H1 (cell line): ENCODE results near the gene ELOVL6. TPM values are rescaled to one million over a fixed set of nuclear protein-coding genes. Genes with fewer than 3 reads are reported as not detected.

Experiments used
- CTCF ChIA-PET: fragments of 300-600 bp; sonication (Branson Sonifier 250); formaldehyde crosslinking; loops from one replicate; lab custom pipeline; 2021; ENCODE audit not compliant: partially characterized antibody; lab: Charles Lee
- POLR2A ChIA-PET: fragments of 300-600 bp; sonication (Branson Sonifier 250); formaldehyde crosslinking; loops from one replicate; lab custom pipeline; 2021; ENCODE audit warnings: inconsistent platforms; ENCODE audit not compliant: partially characterized antibody; lab: Charles Lee
- DNase-seq, 2 experiments: peaks; one replicate each; pipeline versions ENCODE4 v3.0.0 to v3.0.0-alpha.2; 2010 to 2022; ENCODE audit warnings: low spot score in 2 of 2, low read depth in 1 of 2, mixed read lengths in 1 of 2
- FAIRE-seq: peaks from 2 replicates; lab custom pipeline; 2011; peaks lifted over from hg19 to GRCh38; lab: Jason Lieb, UNC
- H2AFZ ChIP-seq: 2 replicates; pipeline ENCODE4 v1.8.1; 2012; ENCODE audit warnings: low read length, inconsistent platforms
- H2AK5ac ChIP-seq: 2 replicates; pipeline ENCODE4 v1.6.1; 2013; ENCODE audit warnings: low read depth, low read length
- H2BK120ac ChIP-seq: replicated peaks from 2 replicates; pipeline ENCODE3; 2013; ENCODE audit warnings: low read depth, low read length, inconsistent platforms
- H2BK12ac ChIP-seq: 2 replicates; pipeline ENCODE4 v1.6.1; 2013; ENCODE audit warnings: low read depth, low read length
- H2BK15ac ChIP-seq: 2 replicates; pipeline ENCODE4 v1.6.1; 2013; ENCODE audit warnings: low read length
- H2BK20ac ChIP-seq: 2 replicates; pipeline ENCODE4 v1.6.1; 2013; ENCODE audit warnings: low read length
- H2BK5ac ChIP-seq: 2 replicates; pipeline ENCODE4 v1.6.1; 2013; ENCODE audit warnings: low read depth, low read length
- H3K14ac ChIP-seq: 2 replicates; pipeline ENCODE4 v1.6.1; 2013; ENCODE audit warnings: inconsistent platforms; ENCODE audit not compliant: insufficient read length
- H3K18ac ChIP-seq: 2 replicates; pipeline ENCODE4 v1.6.1; 2013; ENCODE audit warnings: low read length; ENCODE audit errors: extremely low read depth
- H3K23ac ChIP-seq: 2 replicates; pipeline ENCODE4 v1.6.1; 2013; ENCODE audit warnings: inconsistent platforms; ENCODE audit not compliant: insufficient read length
- H3K23me2 ChIP-seq: 2 replicates; pipeline ENCODE4 v1.6.1; 2013; ENCODE audit warnings: low read depth, low read length
- H3K27ac ChIP-seq: 2 replicates; pipeline ENCODE4 v1.6.1; 2011; ENCODE audit warnings: low read depth, low read length, inconsistent platforms
- H3K27me3 ChIP-seq, 4 experiments: replicated peaks in 1 of 4; 1 replicate in 1 of 4; 2 replicates in 3 of 4; pipeline versions ENCODE4 v1.6.1 to v1.8.1; 2011 to 2013; ENCODE audit warnings: low read length in 3 of 4, mild to moderate bottlenecking in 3 of 4, inconsistent platforms in 2 of 4, mixed read lengths in 2 of 4, moderate library complexity in 1 of 4; ENCODE audit not compliant: control insufficient read depth in 3 of 4, insufficient read depth in 3 of 4; ENCODE audit errors: extremely low read depth in 1 of 4
- H3K36me3 ChIP-seq, 4 experiments: 2 replicates each; pipeline versions ENCODE4 v1.6.1 to v1.8.1; 2011 to 2013; ENCODE audit warnings: mild to moderate bottlenecking in 4 of 4, low read length in 3 of 4, moderate library complexity in 2 of 4, control low read depth in 1 of 4, inconsistent platforms in 1 of 4; ENCODE audit not compliant: insufficient read depth in 4 of 4, control insufficient read depth in 2 of 4
- H3K4ac ChIP-seq: replicated peaks from 2 replicates; pipeline ENCODE3; 2013; ENCODE audit warnings: low read length, low read depth, mixed read lengths, inconsistent platforms; ENCODE audit not compliant: insufficient read length
- H3K4me1 ChIP-seq, 4 experiments: replicated peaks in 1 of 4; 1 replicate in 1 of 4; 2 replicates in 3 of 4; pipeline versions ENCODE4 v1.6.1 to v1.8.1; 2011 to 2013; ENCODE audit warnings: low read length in 3 of 4, inconsistent platforms in 2 of 4, mixed read lengths in 1 of 4; ENCODE audit not compliant: insufficient read depth in 4 of 4, control insufficient read depth in 3 of 4
- H3K4me2 ChIP-seq, 2 experiments: 2 replicates each; pipeline versions ENCODE4 v1.6.1 to v1.8.1; 2011 to 2013; ENCODE audit warnings: low read depth in 2 of 2, low read length in 2 of 2, control low read depth in 1 of 2, inconsistent platforms in 1 of 2, mild to moderate bottlenecking in 1 of 2; ENCODE audit not compliant: insufficient read depth in 1 of 2
- H3K4me3 ChIP-seq, 4 experiments: fragments of 200-600, 300-600 bp in 1 of 4; sonication (generic), shearing (Covaris generic), sonication (Bioruptor Twin) in 1 of 4; 2 replicates each; pipeline versions ENCODE4 v1.5.1 to v1.8.1; 2011 to 2016; ENCODE audit warnings: low read length in 4 of 4, low read depth in 3 of 4, control low read depth in 2 of 4, inconsistent platforms in 2 of 4, mild to moderate bottlenecking in 2 of 4, mixed read lengths in 1 of 4, moderate library complexity in 1 of 4; ENCODE audit not compliant: insufficient read depth in 2 of 4; ENCODE audit errors: extremely low read depth in 1 of 4
- H3K56ac ChIP-seq: replicated peaks from 2 replicates; pipeline ENCODE3; 2013; ENCODE audit warnings: low read depth, mild to moderate bottlenecking, mixed read lengths, low read length, inconsistent platforms; ENCODE audit not compliant: insufficient read length
- H3K79me1 ChIP-seq: 2 replicates; pipeline ENCODE4 v1.6.1; 2013; ENCODE audit warnings: low read depth, low read length, control low read depth
- H3K79me2 ChIP-seq, 2 experiments: 2 replicates each; pipeline versions ENCODE4 v1.6.1 to v1.8.1; 2012 to 2013; ENCODE audit warnings: low read length in 2 of 2, mild to moderate bottlenecking in 2 of 2, inconsistent platforms in 1 of 2; ENCODE audit not compliant: insufficient read depth in 2 of 2, control insufficient read depth in 1 of 2
- H3K9ac ChIP-seq, 4 experiments: replicated peaks in 1 of 4; 1 replicate in 1 of 4; 2 replicates in 3 of 4; pipeline versions ENCODE4 v1.6.1 to v1.8.1; 2011 to 2013; ENCODE audit warnings: low read depth in 3 of 4, low read length in 3 of 4, control low read depth in 2 of 4, mild to moderate bottlenecking in 2 of 4, moderate library complexity in 2 of 4, inconsistent platforms in 1 of 4; ENCODE audit errors: extremely low read depth in 1 of 4
- H3K9me3 ChIP-seq, 2 experiments: 2 replicates each; pipeline versions ENCODE4 v1.6.1 to v1.8.1; 2012 to 2013; ENCODE audit warnings: mild to moderate bottlenecking in 2 of 2, moderate library complexity in 2 of 2, control low read depth in 1 of 2, inconsistent platforms in 1 of 2, low read depth in 1 of 2, low read length in 1 of 2, mixed read lengths in 1 of 2; ENCODE audit not compliant: insufficient read depth in 2 of 2
- H4K20me1 ChIP-seq, 2 experiments: replicated peaks in 1 of 2; 2 replicates each; pipeline versions ENCODE3 to v1.8.1; 2011 to 2013; ENCODE audit warnings: inconsistent platforms in 2 of 2, low read length in 2 of 2, mild to moderate bottlenecking in 1 of 2; ENCODE audit not compliant: insufficient read depth in 2 of 2, control insufficient read depth in 1 of 2
- H4K5ac ChIP-seq: 2 replicates; pipeline ENCODE4 v1.6.1; 2013; ENCODE audit warnings: low read length, low read depth, mixed read lengths, inconsistent platforms; ENCODE audit not compliant: insufficient read length
- H4K8ac ChIP-seq: 2 replicates; pipeline ENCODE4 v1.8.0; 2013; ENCODE audit warnings: mild to moderate bottlenecking, moderate library complexity, low read length, inconsistent platforms; ENCODE audit not compliant: insufficient read depth; ENCODE audit errors: extremely low read depth
- H4K91ac ChIP-seq: replicated peaks from 2 replicates; pipeline ENCODE3; 2013; ENCODE audit warnings: low read length, mixed read lengths, inconsistent platforms; ENCODE audit not compliant: insufficient read length
- BCL11A ChIP-seq, 2 experiments: IDR thresholded peaks; one replicate each; pipeline ENCODE4 v1.6.1; 2011; ENCODE audit warnings: low read depth in 2 of 2, low read length in 2 of 2, mild to moderate bottlenecking in 2 of 2
- CEBPB ChIP-seq: IDR thresholded peaks from 2 replicates; pipeline ENCODE4 v1.6.1; 2012; ENCODE audit warnings: low read depth, low read length
- CTCF ChIP-seq, 3 experiments: IDR thresholded peaks; 1 replicate in 2 of 3; 2 replicates in 1 of 3; pipeline versions ENCODE4 v1.5.1 to v1.6.1; 2011; ENCODE audit warnings: low read length in 3 of 3, mild to moderate bottlenecking in 3 of 3, inconsistent platforms in 2 of 3, low read depth in 1 of 3, moderate library complexity in 1 of 3; ENCODE audit not compliant: insufficient read depth in 1 of 3; ENCODE audit errors: control extremely low read depth in 1 of 3
- KDM4A ChIP-seq: IDR thresholded peaks from one replicate; pipeline ENCODE4 v1.7.1; 2012; ENCODE audit warnings: low read depth, mild to moderate bottlenecking, moderate library complexity, low read length, inconsistent platforms; ENCODE audit not compliant: severe bottlenecking
- MAX ChIP-seq: IDR thresholded peaks from 2 replicates; pipeline ENCODE4 v1.6.1; 2012; ENCODE audit warnings: inconsistent platforms
- POLR2A ChIP-seq, 2 experiments: IDR thresholded peaks; 1 replicate in 1 of 2; 2 replicates in 1 of 2; pipeline ENCODE4 v1.6.1; 2011; ENCODE audit warnings: low read depth in 2 of 2, low read length in 2 of 2, mild to moderate bottlenecking in 2 of 2; ENCODE audit errors: control extremely low read depth in 1 of 2
- SAP30 ChIP-seq: fragments of 300-600 bp; sonication (generic); IDR thresholded peaks from 2 replicates; pipeline ENCODE4 v1.7.1; 2012; ENCODE audit warnings: low read length, moderate library complexity, mild to moderate bottlenecking, inconsistent platforms; ENCODE audit not compliant: insufficient read depth, insufficient replicate concordance
- SP2 ChIP-seq: IDR thresholded peaks from 2 replicates; pipeline ENCODE4 v1.6.1; 2012; ENCODE audit warnings: mild to moderate bottlenecking, low read length, inconsistent platforms
- YY1 ChIP-seq: IDR thresholded peaks from 2 replicates; pipeline ENCODE4 v1.6.1; 2011; ENCODE audit warnings: low read depth, mild to moderate bottlenecking, low read length
- WGBS, 2 experiments: shearing (Covaris generic) in 1 of 2; methylation state at CpG; one replicate each; pipeline versions ENCODE4 v1.1.6 to v1.1.7; 2013 to 2015; ENCODE audit warnings: low lambda C conversion rate in 2 of 2, mixed read lengths in 2 of 2, inconsistent platforms in 1 of 2, low coverage in 1 of 2, missing lambda C conversion rate in 1 of 2; ENCODE audit not compliant: insufficient replicate concordance in 2 of 2, insufficient coverage in 1 of 2, insufficient read length in 1 of 2; ENCODE audit errors: extremely low coverage in 1 of 2, missing lambda C conversion rate in 1 of 2; 5-methylcytosine and 5-hydroxymethylcytosine counted together
- polyA plus RNA-seq, 7 experiments: library from polyadenylated mRNA; depleted of rRNA in 3 of 7; stranded (reverse) in 5 of 7; unstranded in 2 of 7; fragments of >200 nt in 5 of 7; fragments of 200-250 nt in 2 of 7; gene quantifications; 1 replicate in 5 of 7; 2 replicates in 1 of 7; 4 replicates in 1 of 7; pipeline versions ENCODE4 v1.2.1 to v1.2.3, GENCODE V29; 2011 to 2013; ENCODE audit warnings: missing spikeins in 2 of 7, mixed read lengths in 2 of 7
- total RNA-seq: library from RNA; stranded (reverse); fragmentation: NEBNext Ultra II Directional; extraction: Animal tissue kit (Norgen Biotek cat#: 25700); gene quantifications from 2 replicates; pipeline ENCODE4 v1.2.1, GENCODE V29; 2021

The ELOVL6 gene
- total and polyA plus RNA-seq, 2 of the 8 experiments (the other 6 are each of a cell fraction or from before 2014, with no cell fraction given), result 27.8 to 86.6 TPM

GRCh38 chr4:110198049-110198434, 373 bp downstream of the ELOVL6 start:
- Histone ChIP-seq H2BK15ac (no peak overlapping the region), H3K18ac (peak overlapping the region; percentile 91; the same call in 1 of the 2 replicates), H4K91ac (peak overlapping the region; percentile 31), H3K23me2 (peaks cover 14% of the 10 kb centered on the region), H3K14ac (no peak overlapping the region), H2AFZ (no peak overlapping the region), H2AK5ac (peak overlapping the region; percentile 4; the same call in 1 of the 2 replicates), H3K27me3 (no peaks in the 10 kb centered on the region), H4K5ac (peak overlapping the region; percentile 35), H2BK5ac (peak overlapping the region; percentile 95), H3K27ac (peak overlapping the region; percentile 30; the same call in 1 of the 2 replicates), H4K8ac (peak overlapping the region; percentile 84; the same call in 1 of the 2 replicates), H3K79me1 (no peaks in the 10 kb centered on the region), H3K9ac (peak overlapping the region; percentile 63 to 89 (median 72)), H2BK12ac (peak overlapping the region; percentile 82), H3K4me3 (peak overlapping the region; percentile 72 to 95 (median 84)), H3K9me3 (no peaks in the 10 kb centered on the region), H2BK20ac (no peak overlapping the region), H3K4me2 (peak overlapping the region; percentile 88 to 91), H3K56ac (peak overlapping the region; percentile 36), H3K4ac (peak overlapping the region; percentile 64), H3K4me1 (peaks cover 4 to 12% (median 10%) of the 10 kb centered on the region in 4 experiments; a peak in 5 of 7 replicates), H3K36me3 (peaks cover 0 to under 1% (median 0%) of the 10 kb centered on the region in 4 experiments; a peak in 1 of 8 replicates), H2BK120ac (no peak overlapping the region), H3K23ac (no peak overlapping the region), H3K79me2 (peaks cover 0 to 44% of the 10 kb centered on the region in 2 experiments; a peak in 2 of 4 replicates), H4K20me1 (no peaks in the 10 kb centered on the region)
- ChIA-PET POLR2A (interaction anchor here (0.7 to 2.9 kb wide), 13 partner anchors 9 to 178 kb away, joined by 3 to 25 read pairs (median 3); no protein-coding TSS in a partner anchor), CTCF (interaction anchor here (0.6 to 1.1 kb wide), 5 partner anchors 9 to 146 kb away, joined by 3 to 4 read pairs (median 3); no protein-coding TSS in a partner anchor)
- whole genome bisulfite sequencing, 2 experiments, result 1% methylated on average over 22 of the region's 24 CpGs; no CpG with 5 or more reads in 1 of the 2 experiments
- DNase-seq (no peak), FAIRE-seq (no peak)
- TF ChIP-seq KDM4A, result peak; percentile 2
- no peak for TF ChIP-seq CEBPB
- TF ChIP-seq BCL11A (IDR thresholded peaks at IDR 0.05; ENCODE audit: low read depth in 2 of 2, low read length in 2 of 2), result no peak
- no peak; a peak in 1 of 3 replicates for TF ChIP-seq POLR2A (IDR thresholded peaks at IDR 0.05; ENCODE audit: control extremely low read depth in 1 of 2, low read depth in 2 of 2, low read length in 2 of 2)
- peak; percentile 43 for TF ChIP-seq SAP30
- no peak for TF ChIP-seq YY1
- no peak for TF ChIP-seq MAX
- TF ChIP-seq CTCF (IDR thresholded peaks at IDR 0.05; ENCODE audit: control extremely low read depth in 1 of 3, insufficient read depth in 1 of 3, low read depth in 1 of 3, low read length in 3 of 3), result no peak
- TF ChIP-seq SP2, result no peak
